HEK293 (cell line): ENCODE measurements around the gene RFC1.
"Not testable (repeated sequence)": the region's sequence is repeated elsewhere in the genome, so short reads cannot be mapped to it uniquely, and the experiment has no call there.

Experiments used
- CTCF ChIA-PET: fragments of 350-600 bp; formaldehyde crosslinking; extraction: SDS; loops from one replicate; lab custom pipeline; 2021; ENCODE audit warnings: antibody characterized with exemption; lab: Yijun Ruan, JAX
- POLR2A ChIA-PET: fragments of 300-600 bp; formaldehyde crosslinking; extraction: SDS; loops from one replicate; lab custom pipeline; 2020; ENCODE audit warnings: antibody characterized with exemption, inconsistent platforms; lab: Yijun Ruan, JAX
- H3K27ac ChIP-seq: fragments of 200-500 bp; sonication (Bioruptor generic); 2 replicates; pipeline ENCODE4 v1.5.1; 2014; ENCODE audit warnings: low read depth, low read length, control low read depth, inconsistent platforms; ENCODE audit errors: extremely low read depth
- H3K36me3 ChIP-seq, 2 experiments: fragments of 200-500 bp in 1 of 2; sonication (Bioruptor generic) in 1 of 2; 1 replicate in 1 of 2; 2 replicates in 1 of 2; pipeline ENCODE4 v1.5.1; 2014 to 2017; ENCODE audit warnings: inconsistent platforms in 2 of 2, low read length in 2 of 2; ENCODE audit not compliant: control insufficient read depth in 2 of 2, insufficient read depth in 1 of 2
- H3K4me1 ChIP-seq: fragments of 200-500 bp; sonication (Bioruptor generic); 2 replicates; pipeline ENCODE4 v1.5.1; 2014; ENCODE audit warnings: mild to moderate bottlenecking, low read length, inconsistent platforms; ENCODE audit not compliant: control insufficient read depth, insufficient read depth
- H3K4me3 ChIP-seq: 2 replicates; pipeline ENCODE4 v1.5.1; 2011; ENCODE audit warnings: low read depth, mild to moderate bottlenecking, control low read depth, low read length, moderate library complexity
- H3K9me3 ChIP-seq: fragments of 200-500 bp; sonication (Bioruptor generic); 2 replicates; pipeline ENCODE4 v1.5.1; 2014; ENCODE audit warnings: low read depth, low read length, inconsistent platforms; ENCODE audit not compliant: control insufficient read depth, insufficient read depth
- MYNN ChIP-seq: fragments of 450-650 bp; formaldehyde crosslinking; IDR thresholded peaks from 2 replicates; pipeline ENCODE4 v1.5.1; 2016; ENCODE audit warnings: missing biosample characterization, missing genetic modification characterization, borderline replicate concordance
- MZF1 ChIP-seq: fragments of 450-650 bp; formaldehyde crosslinking; IDR thresholded peaks from 2 replicates; pipeline ENCODE4 v1.5.1; 2017; ENCODE audit warnings: missing biosample characterization, missing genetic modification characterization, borderline replicate concordance
- ZEB2 ChIP-seq: fragments of 450-650 bp; formaldehyde crosslinking; IDR thresholded peaks from 2 replicates; pipeline ENCODE4 v1.5.1; 2016; ENCODE audit warnings: missing biosample characterization, missing genetic modification characterization
- ZFHX2 ChIP-seq: fragments of 450-650 bp; formaldehyde crosslinking; conservative IDR thresholded peaks from 2 replicates; pipeline ENCODE4 v1.5.1; 2016; ENCODE audit warnings: missing biosample characterization, missing genetic modification characterization
- ZNF221 ChIP-seq: fragments of 450-650 bp; formaldehyde crosslinking; IDR thresholded peaks from 2 replicates; pipeline ENCODE4 v1.5.1; 2017; ENCODE audit warnings: missing biosample characterization, missing genetic modification characterization, borderline replicate concordance
- ZNF223 ChIP-seq: fragments of 450-650 bp; formaldehyde crosslinking; IDR thresholded peaks from 2 replicates; pipeline ENCODE4 v1.5.1; 2016; ENCODE audit warnings: missing biosample characterization, missing genetic modification characterization
- ZNF350 ChIP-seq: fragments of 450-650 bp; formaldehyde crosslinking; IDR thresholded peaks from 2 replicates; pipeline ENCODE4 v1.5.0; 2017; ENCODE audit warnings: missing biosample characterization, mild to moderate bottlenecking, missing genetic modification characterization
- ZNF354C ChIP-seq: fragments of 450-650 bp; formaldehyde crosslinking; IDR thresholded peaks from 2 replicates; pipeline ENCODE4 v1.5.1; 2016; ENCODE audit warnings: missing biosample characterization, missing genetic modification characterization, low read depth, borderline replicate concordance
- ZNF571 ChIP-seq: fragments of 450-650 bp; formaldehyde crosslinking; IDR thresholded peaks from 2 replicates; pipeline ENCODE4 v1.5.0; 2017; ENCODE audit warnings: missing biosample characterization, missing genetic modification characterization
- TF ChIP-seq, protein P1 (sequence below): fragments of 450-650 bp; formaldehyde crosslinking; IDR thresholded peaks from 2 replicates; pipeline ENCODE4 v1.5.1; 2017; ENCODE audit warnings: missing biosample characterization, missing genetic modification characterization
- TF ChIP-seq, protein P2 (sequence below): fragments of 450-650 bp; formaldehyde crosslinking; IDR thresholded peaks from 2 replicates; pipeline ENCODE4 v1.5.1; 2016; ENCODE audit warnings: missing biosample characterization, missing genetic modification characterization
- TF ChIP-seq, protein P3 (sequence below): fragments of 450-650 bp; formaldehyde crosslinking; IDR thresholded peaks from 2 replicates; pipeline ENCODE4 v1.5.1; 2017; ENCODE audit warnings: missing biosample characterization, missing genetic modification characterization
- TF ChIP-seq, protein P4 (sequence below): fragments of 450-650 bp; formaldehyde crosslinking; IDR thresholded peaks from 2 replicates; pipeline ENCODE4 v1.5.1; 2016; ENCODE audit warnings: missing biosample characterization, missing genetic modification characterization
- TF ChIP-seq, protein P5 (sequence below): fragments of 450-650 bp; formaldehyde crosslinking; IDR thresholded peaks from 2 replicates; pipeline ENCODE4 v1.5.1; 2016; ENCODE audit warnings: missing biosample characterization, missing genetic modification characterization

Gene RFC1

DNA sequence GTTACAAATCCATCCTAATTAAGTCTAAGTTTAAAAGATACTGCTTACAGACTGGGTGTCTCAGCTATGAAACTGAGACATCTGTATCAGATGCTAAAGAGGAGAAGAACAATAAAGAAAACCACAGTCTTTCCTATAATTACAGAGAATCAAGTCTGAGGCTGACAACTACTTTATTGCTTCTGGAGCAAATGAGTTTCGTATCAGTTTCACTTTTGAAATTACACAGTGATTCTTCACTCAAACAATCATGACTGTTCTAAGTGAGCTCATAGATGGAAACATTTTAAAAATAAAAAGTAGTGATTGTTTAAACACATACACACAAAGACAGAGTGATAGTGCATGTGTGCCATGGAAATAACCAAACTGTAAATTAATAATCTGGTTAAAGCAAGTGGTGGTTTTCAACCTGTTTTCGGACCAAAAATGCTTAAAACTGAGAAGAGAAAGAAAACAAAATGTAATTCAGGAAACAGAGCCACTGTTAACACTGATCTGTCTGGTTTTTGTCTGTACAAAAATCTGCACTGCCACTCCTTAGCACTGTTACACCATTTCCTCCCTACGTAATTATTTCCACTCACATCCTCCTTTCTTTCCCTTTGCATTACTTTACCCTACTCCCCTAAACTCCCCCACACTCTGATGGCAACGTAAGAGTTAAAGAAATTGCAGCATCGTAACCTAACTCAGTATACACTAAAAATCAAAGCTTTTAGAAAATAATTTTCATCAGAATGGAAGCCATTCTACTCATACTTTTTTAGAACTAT lies 12.5 kb downstream of the RFC1 start (continued):
- TF ChIP-seq, protein P1, sequence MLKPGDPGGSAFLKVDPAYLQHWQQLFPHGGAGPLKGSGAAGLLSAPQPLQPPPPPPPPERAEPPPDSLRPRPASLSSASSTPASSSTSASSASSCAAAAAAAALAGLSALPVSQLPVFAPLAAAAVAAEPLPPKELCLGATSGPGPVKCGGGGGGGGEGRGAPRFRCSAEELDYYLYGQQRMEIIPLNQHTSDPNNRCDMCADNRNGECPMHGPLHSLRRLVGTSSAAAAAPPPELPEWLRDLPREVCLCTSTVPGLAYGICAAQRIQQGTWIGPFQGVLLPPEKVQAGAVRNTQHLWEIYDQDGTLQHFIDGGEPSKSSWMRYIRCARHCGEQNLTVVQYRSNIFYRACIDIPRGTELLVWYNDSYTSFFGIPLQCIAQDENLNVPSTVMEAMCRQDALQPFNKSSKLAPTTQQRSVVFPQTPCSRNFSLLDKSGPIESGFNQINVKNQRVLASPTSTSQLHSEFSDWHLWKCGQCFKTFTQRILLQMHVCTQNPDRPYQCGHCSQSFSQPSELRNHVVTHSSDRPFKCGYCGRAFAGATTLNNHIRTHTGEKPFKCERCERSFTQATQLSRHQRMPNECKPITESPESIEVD (tag by site-specific recombination): peak; percentile 87
- TF ChIP-seq ZEB2 (tag by site-specific recombination) (peak; percentile 61), MZF1 (tag by site-specific recombination) (no peak)
- TF ChIP-seq, protein P2, sequence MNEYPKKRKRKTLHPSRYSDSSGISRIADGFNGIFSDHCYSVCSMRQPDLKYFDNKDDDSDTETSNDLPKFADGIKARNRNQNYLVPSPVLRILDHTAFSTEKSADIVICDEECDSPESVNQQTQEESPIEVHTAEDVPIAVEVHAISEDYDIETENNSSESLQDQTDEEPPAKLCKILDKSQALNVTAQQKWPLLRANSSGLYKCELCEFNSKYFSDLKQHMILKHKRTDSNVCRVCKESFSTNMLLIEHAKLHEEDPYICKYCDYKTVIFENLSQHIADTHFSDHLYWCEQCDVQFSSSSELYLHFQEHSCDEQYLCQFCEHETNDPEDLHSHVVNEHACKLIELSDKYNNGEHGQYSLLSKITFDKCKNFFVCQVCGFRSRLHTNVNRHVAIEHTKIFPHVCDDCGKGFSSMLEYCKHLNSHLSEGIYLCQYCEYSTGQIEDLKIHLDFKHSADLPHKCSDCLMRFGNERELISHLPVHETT: 0 out of 2 replicates have a peak, but pooled peaks have one; percentile 25
- TF ChIP-seq, protein P3, sequence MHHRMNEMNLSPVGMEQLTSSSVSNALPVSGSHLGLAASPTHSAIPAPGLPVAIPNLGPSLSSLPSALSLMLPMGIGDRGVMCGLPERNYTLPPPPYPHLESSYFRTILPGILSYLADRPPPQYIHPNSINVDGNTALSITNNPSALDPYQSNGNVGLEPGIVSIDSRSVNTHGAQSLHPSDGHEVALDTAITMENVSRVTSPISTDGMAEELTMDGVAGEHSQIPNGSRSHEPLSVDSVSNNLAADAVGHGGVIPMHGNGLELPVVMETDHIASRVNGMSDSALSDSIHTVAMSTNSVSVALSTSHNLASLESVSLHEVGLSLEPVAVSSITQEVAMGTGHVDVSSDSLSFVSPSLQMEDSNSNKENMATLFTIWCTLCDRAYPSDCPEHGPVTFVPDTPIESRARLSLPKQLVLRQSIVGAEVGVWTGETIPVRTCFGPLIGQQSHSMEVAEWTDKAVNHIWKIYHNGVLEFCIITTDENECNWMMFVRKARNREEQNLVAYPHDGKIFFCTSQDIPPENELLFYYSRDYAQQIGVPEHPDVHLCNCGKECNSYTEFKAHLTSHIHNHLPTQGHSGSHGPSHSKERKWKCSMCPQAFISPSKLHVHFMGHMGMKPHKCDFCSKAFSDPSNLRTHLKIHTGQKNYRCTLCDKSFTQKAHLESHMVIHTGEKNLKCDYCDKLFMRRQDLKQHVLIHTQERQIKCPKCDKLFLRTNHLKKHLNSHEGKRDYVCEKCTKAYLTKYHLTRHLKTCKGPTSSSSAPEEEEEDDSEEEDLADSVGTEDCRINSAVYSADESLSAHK (tag by site-specific recombination): peak; percentile 57; the same call in 1 of the 2 replicates

DNA sequence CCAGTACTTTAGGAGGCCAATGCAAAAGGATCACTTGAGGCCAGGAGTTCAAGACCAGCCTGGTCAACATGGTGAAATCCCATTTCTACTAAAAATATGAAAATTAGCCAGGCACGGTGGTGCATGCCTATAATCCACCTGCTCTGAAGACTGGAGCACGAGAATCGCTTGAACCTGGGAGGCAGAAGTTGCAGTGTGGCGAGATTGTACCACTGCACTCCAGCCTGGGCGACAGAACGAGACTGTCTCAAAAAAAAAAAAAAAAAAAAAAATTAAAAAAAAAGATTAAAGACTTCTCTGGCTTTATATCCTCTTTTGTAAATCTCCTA lies 13.0 kb downstream of the RFC1 start:
- TF ChIP-seq, protein P4, sequence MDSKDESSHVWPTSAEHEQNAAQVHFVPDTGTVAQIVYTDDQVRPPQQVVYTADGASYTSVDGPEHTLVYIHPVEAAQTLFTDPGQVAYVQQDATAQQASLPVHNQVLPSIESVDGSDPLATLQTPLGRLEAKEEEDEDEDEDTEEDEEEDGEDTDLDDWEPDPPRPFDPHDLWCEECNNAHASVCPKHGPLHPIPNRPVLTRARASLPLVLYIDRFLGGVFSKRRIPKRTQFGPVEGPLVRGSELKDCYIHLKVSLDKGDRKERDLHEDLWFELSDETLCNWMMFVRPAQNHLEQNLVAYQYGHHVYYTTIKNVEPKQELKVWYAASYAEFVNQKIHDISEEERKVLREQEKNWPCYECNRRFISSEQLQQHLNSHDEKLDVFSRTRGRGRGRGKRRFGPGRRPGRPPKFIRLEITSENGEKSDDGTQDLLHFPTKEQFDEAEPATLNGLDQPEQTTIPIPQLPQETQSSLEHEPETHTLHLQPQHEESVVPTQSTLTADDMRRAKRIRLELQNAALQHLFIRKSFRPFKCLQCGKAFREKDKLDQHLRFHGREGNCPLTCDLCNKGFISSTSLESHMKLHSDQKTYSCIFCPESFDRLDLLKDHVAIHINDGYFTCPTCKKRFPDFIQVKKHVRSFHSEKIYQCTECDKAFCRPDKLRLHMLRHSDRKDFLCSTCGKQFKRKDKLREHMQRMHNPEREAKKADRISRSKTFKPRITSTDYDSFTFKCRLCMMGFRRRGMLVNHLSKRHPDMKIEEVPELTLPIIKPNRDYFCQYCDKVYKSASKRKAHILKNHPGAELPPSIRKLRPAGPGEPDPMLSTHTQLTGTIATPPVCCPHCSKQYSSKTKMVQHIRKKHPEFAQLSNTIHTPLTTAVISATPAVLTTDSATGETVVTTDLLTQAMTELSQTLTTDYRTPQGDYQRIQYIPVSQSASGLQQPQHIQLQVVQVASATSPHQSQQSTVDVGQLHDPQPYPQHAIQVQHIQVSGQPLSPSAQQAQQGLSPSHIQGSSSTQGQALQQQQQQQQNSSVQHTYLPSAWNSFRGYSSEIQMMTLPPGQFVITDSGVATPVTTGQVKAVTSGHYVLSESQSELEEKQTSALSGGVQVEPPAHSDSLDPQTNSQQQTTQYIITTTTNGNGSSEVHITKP (tag by site-specific recombination): peak; percentile 62
- POLR2A ChIA-PET, H3K4me3 ChIP-seq, H3K4me1 ChIP-seq, H3K9me3 ChIP-seq, H3K27ac ChIP-seq: not testable (repeated sequence)
- H3K36me3 ChIP-seq: peaks cover 7 to 26% of the 10 kb centered on the region in 2 experiments
- CTCF ChIA-PET: interaction anchor here (0.8 kb wide), 1 partner anchor 68 kb away, joined by 3 read pairs; no protein-coding TSS in a partner anchor

DNA sequence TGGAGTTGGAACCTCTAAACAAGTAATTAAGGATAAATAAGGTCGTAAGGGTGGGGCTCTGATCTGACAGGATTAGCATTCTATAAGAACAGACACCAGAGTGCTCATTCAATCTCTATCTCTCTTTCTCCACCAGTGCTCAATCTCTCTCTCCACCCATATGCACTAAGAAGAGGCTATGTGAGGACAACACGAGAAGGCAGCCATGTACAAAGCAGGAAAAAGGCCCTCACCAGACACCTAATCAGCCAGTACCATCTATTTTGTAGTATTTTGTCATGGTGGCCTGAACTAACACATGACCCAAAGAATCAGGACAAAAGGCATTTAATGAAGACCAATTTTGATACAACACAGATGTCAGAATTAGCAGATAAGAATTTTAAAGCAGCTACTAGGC lies 16.8 kb downstream of the RFC1 start:
- CTCF ChIA-PET: interaction anchor here (0.6 kb wide), 2 partner anchors 21 to 1358 kb away, joined by 3 to 5 read pairs; no protein-coding TSS in a partner anchor
- no peaks in the 10 kb centered on the region for H3K4me1 ChIP-seq
- H3K9me3 ChIP-seq: no peaks in the 10 kb centered on the region
- H3K4me3 ChIP-seq: no peak overlapping the region
- H3K27ac ChIP-seq: no peak overlapping the region
- peaks cover 7 to 35% of the 10 kb centered on the region in 2 experiments for H3K36me3 ChIP-seq
- POLR2A ChIA-PET: no interaction called here
- TF ChIP-seq ZFHX2 (tag by site-specific recombination) (no peak), ZNF350 (tag by site-specific recombination) (no peak), ZNF571 (no peak), ZNF221 (tag by site-specific recombination) (no peak), ZNF354C (no peak), ZNF223 (no peak), MYNN (tag by site-specific recombination) (no peak)
- TF ChIP-seq, protein P5, sequence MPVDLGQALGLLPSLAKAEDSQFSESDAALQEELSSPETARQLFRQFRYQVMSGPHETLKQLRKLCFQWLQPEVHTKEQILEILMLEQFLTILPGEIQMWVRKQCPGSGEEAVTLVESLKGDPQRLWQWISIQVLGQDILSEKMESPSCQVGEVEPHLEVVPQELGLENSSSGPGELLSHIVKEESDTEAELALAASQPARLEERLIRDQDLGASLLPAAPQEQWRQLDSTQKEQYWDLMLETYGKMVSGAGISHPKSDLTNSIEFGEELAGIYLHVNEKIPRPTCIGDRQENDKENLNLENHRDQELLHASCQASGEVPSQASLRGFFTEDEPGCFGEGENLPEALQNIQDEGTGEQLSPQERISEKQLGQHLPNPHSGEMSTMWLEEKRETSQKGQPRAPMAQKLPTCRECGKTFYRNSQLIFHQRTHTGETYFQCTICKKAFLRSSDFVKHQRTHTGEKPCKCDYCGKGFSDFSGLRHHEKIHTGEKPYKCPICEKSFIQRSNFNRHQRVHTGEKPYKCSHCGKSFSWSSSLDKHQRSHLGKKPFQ: no peak
